Activated CD4-positive, alpha-beta memory T cell treated with anti-CD3 and anti-CD28 coated beads for 36 hours (primary cell): ENCODE results near the gene ZNF211. TPM values are rescaled to one million over a fixed set of nuclear protein-coding genes. Genes with fewer than 3 reads are reported as not detected.

Experiments used
- CTCF ChIA-PET: fragments of 350-600 bp; sonication (Branson Sonifier 250); formaldehyde crosslinking; loops from one replicate; lab custom pipeline; 2021; ENCODE audit warnings: antibody characterized with exemption, inconsistent platforms; lab: Charles Lee
- POLR2A ChIA-PET: fragments of 350-600 bp; sonication (Branson Sonifier 250); formaldehyde crosslinking; loops from one replicate; lab custom pipeline; 2021; ENCODE audit warnings: antibody characterized with exemption; lab: Charles Lee
- DNase-seq: peaks from one replicate; pipeline ENCODE4 v3.0.0-alpha.2; 2020
- H3K27ac Mint-ChIP-seq: one replicate; pipeline ENCODE4 v1.8.0; 2021; ENCODE audit warnings: mixed read lengths
- H3K27me3 Mint-ChIP-seq: one replicate; pipeline ENCODE4 v1.8.0; 2021; ENCODE audit warnings: mixed read lengths
- H3K36me3 Mint-ChIP-seq: one replicate; pipeline ENCODE4 v1.8.0; 2021; ENCODE audit warnings: mixed read lengths
- H3K4me1 Mint-ChIP-seq: one replicate; pipeline ENCODE4 v1.8.0; 2021; ENCODE audit warnings: low read depth, mixed read lengths
- H3K4me3 Mint-ChIP-seq: one replicate; pipeline ENCODE4 v1.8.0; 2021; ENCODE audit warnings: mild to moderate bottlenecking, mixed read lengths
- H3K9me3 Mint-ChIP-seq: one replicate; pipeline ENCODE4 v1.8.0; 2021; ENCODE audit warnings: mixed read lengths
- intact Hi-C: fragments of 100-400 bp; cut with micrococcal nuclease; formaldehyde crosslinking; loops from one replicate; pipeline ENCODE4 v1.15.1; 2023
- total RNA-seq, 2 experiments: library from RNA; stranded (reverse); gene quantifications; one replicate each; pipeline ENCODE4 v1.2.3, GENCODE V29; 2021

The ZNF211 gene
- 1 to 10 TPM; 8.2 to 8.3 TPM for total RNA-seq

DNA sequence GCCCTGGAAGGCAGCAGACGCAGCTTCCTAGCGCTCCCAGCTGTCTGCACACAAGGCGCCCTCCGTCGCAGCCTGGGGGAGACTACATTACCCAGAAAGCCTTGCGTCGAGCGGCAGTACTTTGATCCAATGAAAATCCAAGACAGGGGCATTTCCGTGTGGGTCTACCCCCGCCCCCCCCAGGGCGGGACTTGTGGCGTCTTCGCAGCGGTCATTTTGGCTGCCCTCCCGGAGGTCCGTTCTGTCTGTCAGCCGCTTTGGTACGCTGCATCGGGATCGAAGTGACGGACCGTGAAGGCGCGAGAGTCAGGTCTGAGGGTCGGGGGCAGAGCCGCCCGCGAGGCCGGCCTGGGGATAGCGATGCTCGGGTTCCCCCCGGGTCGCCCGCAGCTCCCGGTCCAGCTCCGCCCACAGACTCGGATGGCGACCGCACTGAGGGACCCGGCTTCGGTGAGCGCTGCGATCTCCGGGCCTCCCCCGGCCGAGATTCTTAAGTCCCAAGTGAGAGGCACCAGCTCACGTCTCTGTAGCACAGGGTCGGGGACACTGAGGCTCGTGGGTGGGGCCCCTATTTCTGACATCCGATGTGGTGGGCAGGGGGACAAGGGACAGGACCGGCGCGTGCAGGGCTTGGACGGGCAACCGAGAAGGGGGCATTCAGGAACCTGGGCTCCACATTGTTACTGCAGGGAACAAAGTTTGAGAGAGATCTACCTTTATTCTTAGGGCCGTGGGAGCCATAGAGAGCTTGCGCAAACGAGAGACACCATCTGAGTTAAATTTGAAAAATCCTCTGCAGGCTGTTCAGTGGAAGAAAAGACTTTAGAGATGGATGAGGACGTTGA is at the start of gene ZNF211:
TSS of gene ZNF211 (plus strand) at position 182 of the 845 bp plus-strand sequence. CDS start at position 361, 179 bp downstream.
- intact Hi-C loops: loop anchor here (1.0 to 5.0 kb wide), 5 partner anchors 19 to 94 kb away; partner anchors contain the start of genes ZNF134, ZNF416, ZNF530 and ZNF551
- peak within 1 kb of the TSS; percentile 67 for H3K27ac Mint-ChIP-seq
- H3K4me3 Mint-ChIP-seq: peak within 1 kb of the TSS; percentile 84
- H3K9me3 Mint-ChIP-seq: peaks cover 40% of the 10 kb centered on the region
- no peaks in the 10 kb centered on the region for H3K27me3 Mint-ChIP-seq
- peaks cover 20% of the 10 kb centered on the region for H3K4me1 Mint-ChIP-seq
- DNase-seq: peak; percentile 92
- CTCF ChIA-PET: interaction anchor here (1.0 to 2.3 kb wide), 2 partner anchors 19 to 49 kb away, joined by 4 to 10 read pairs; partner anchors contain the start of genes ZNF134 and ZNF551
- H3K36me3 Mint-ChIP-seq: peaks cover 44% of the 10 kb centered on the region
- POLR2A ChIA-PET: interaction anchor here (0.6 to 1.5 kb wide), 4 partner anchors 19 to 283 kb away, joined by 3 to 6 read pairs (median 3); partner anchors contain the start of genes ZNF134, ZNF417 and ZNF551

DNA sequence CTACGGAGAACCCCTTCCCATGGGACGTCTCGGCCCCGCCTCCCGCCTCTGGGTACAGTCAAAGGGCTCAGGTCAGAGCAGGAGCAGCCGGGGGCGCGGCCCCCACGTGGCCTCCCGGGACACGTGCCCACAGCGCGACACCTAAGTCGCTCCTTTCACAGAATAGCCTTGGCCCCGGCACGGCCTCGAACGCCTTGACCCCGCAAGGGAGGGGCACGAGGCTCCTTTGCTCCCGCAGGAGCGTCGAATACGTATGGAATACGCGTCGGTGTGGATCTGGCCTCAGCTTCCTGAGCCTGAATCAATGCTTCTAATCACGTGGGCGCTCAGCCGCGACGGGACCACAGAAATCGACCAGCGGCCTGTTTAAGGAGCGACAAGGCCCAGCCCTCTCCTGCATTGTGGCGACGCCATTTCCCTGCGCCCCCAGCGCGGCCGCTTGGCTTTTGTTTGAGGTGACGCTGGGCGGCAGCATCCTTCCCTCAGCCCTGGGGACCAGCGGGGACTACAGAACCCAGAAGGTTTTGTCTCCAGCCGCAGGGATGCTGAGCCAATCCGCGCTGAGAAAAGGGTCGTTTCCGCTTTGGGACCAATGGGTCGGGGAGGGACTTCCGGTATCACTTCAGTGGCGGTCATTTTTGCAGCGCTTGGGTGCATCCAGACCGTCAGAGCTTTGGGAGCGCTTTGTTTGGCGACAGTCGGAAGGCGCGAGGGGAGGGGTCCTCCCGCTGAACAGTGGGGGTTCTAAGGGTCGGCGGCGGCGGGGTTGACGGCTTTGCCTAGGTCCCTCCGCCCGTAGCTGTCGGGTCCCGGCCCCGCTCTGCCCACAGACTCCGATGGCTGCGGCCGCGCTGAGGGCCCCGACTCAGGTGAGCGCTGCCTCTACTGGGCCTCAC is 49.2 kb upstream of the ZNF211 start, which contains the start of gene ZIK1:
TSS of gene ZIK1 (plus strand) at position 625 of the 896 bp plus-strand sequence. CDS start at position 837, 212 bp downstream.
- intact Hi-C loops: loop anchor here (5.0 kb wide), 1 partner anchor 804 kb away; the partner anchor contains the start of gene RPS5
- peaks cover 67% of the 10 kb centered on the region for H3K9me3 Mint-ChIP-seq
- POLR2A ChIA-PET: no interaction called here

DNA sequence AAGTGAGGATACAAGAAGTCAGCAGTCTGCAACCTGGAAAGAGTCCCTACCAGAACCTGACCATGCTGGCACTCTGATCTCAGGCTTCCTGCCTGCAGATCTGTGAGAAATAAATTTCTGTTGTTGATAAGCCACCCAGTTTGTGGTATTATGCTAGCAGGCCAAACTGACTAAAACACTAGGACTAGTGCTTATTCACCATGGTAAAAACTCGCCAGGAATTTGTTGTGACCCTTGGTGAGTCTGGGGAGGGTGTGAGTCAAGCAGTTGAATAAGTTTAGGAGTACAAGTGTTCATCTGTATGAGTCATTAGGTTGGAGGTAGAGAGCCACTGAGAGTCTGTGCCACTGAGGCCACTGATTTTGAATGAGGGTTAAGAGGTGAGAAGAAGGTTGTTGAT is 45.4 kb upstream of the ZNF211 start:
- CTCF ChIA-PET: no interaction called here
- H3K4me1 Mint-ChIP-seq: peaks cover 17% of the 10 kb centered on the region
- intact Hi-C loops: no loop called here
- DNase-seq: no peak
- H3K9me3 Mint-ChIP-seq: peaks cover 84% of the 10 kb centered on the region
- no peak overlapping the region for H3K27ac Mint-ChIP-seq
- peaks cover 84% of the 10 kb centered on the region for H3K36me3 Mint-ChIP-seq
- no peaks in the 10 kb centered on the region for H3K27me3 Mint-ChIP-seq
- no peak overlapping the region for H3K4me3 Mint-ChIP-seq
- POLR2A ChIA-PET: no interaction called here

More for the DNA sequence above, 49.2 kb upstream of the ZNF211 start, which contains the start of gene ZIK1:
- Mint-ChIP-seq H3K36me3 (peaks cover 51% of the 10 kb centered on the region), H3K4me1 (peaks cover 21% of the 10 kb centered on the region), H3K4me3 (peak within 1 kb of the TSS; percentile 86), H3K27ac (peak within 1 kb of the TSS; percentile 69), H3K27me3 (no peaks in the 10 kb centered on the region)
- DNase-seq: peak; percentile 91
- CTCF ChIA-PET: no interaction called here

DNA sequence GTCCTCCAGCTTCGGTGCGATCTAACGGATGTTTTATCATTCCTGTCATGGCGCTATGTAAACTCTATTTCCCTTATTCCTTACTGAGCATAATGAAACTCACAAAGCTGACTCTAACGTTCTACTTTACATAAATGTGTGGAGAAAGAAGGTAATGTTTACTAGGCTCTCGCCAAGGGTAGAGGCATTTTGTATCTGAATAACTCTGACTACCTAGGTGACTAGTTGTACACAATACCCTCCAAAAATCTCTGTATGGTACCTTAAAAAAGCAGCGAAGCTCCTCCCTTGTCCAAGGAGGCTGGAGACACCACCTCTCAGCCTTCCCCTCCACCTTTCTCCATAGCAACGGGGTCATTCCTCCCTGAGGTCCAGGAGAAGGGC is 33.6 kb upstream of the ZNF211 start:
- intact Hi-C loops: loop anchor here (1.0 kb wide), 3 partner anchors 15 to 34 kb away; partner anchors contain the start of genes ZNF134, ZNF211 and ZNF416
- Mint-ChIP-seq H3K27ac (no peak overlapping the region), H3K27me3 (no peaks in the 10 kb centered on the region), H3K4me1 (peaks cover 21% of the 10 kb centered on the region), H3K9me3 (peaks cover 42% of the 10 kb centered on the region), H3K36me3 (peaks cover 38% of the 10 kb centered on the region), H3K4me3 (peak overlapping the region; percentile 81)
- ChIA-PET CTCF (no interaction called here), POLR2A (no interaction called here)
- DNase-seq: no peak

DNA sequence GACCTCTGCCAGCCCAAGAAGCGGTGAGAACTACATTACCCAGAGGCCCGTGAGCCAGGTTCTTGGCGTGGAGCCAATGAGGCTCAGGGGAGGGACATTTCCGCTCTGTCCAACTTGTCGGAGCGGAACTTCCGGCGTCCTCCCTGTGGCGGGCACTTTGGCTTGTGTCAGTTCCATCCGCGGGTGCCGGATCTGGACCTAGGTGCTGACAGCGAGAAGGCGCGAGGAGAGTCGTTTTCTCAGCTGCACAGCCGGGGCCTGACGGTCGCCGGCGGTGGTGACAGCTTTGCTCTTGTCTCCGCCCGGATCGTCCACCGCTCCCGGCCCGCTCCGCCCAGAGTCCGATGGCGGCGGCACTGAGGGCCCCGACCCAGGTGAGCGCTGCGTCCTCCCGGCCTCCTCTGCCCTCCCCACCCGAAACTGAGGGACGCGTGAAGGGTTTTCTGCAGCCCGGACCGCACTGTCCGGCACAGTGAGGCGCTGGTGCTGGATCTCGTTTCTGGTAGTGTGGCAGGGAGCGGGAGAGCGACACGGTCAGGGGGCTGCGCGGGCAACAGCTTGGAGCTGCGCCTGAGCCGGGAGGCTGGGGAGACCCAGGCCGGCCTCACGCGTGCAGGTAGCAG is 33.1 kb upstream of the ZNF211 start, which contains the start of gene ZNF530:
TSS of gene ZNF530 (plus strand) at position 125 of the 623 bp plus-strand sequence. CDS start 4,461 bp downstream, outside the sequence.
- Mint-ChIP-seq H3K4me1 (peaks cover 21% of the 10 kb centered on the region), H3K4me3 (peak within 1 kb of the TSS; percentile 81), H3K36me3 (peaks cover 43% of the 10 kb centered on the region), H3K27ac (no peak within 1 kb of the TSS), H3K27me3 (no peaks in the 10 kb centered on the region), H3K9me3 (peaks cover 45% of the 10 kb centered on the region)
- ChIA-PET POLR2A (interaction anchor here (0.7 kb wide), 1 partner anchor 33 kb away, joined by 3 read pairs; the partner anchor contains the start of gene ZNF211), CTCF (no interaction called here)
- peak; percentile 93 for DNase-seq
- intact Hi-C loops: loop anchor here (1.0 kb wide), 3 partner anchors 14 to 33 kb away; partner anchors contain the start of genes ZNF134, ZNF211 and ZNF416

DNA sequence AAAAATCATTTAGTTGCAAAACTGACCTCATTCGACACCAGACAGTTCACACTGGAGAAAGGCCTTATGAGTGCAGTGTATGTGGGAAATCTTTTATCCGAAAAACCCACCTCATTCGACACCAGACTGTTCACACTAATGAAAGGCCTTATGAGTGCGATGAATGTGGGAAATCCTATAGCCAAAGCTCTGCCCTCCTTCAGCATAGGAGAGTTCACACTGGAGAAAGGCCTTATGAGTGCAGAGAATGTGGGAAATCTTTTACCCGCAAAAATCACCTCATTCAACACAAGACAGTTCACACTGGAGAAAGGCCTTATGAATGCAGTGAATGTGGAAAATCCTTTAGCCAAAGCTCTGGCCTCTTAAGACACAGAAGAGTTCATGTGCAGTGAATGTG is 26.0 kb upstream of the ZNF211 start:
- Mint-ChIP-seq H3K27me3 (no peaks in the 10 kb centered on the region), H3K27ac (no peak overlapping the region), H3K4me3 (no peak overlapping the region), H3K4me1 (no peaks in the 10 kb centered on the region), H3K9me3 (peaks cover 84% of the 10 kb centered on the region), H3K36me3 (peaks cover 71% of the 10 kb centered on the region)
- CTCF ChIA-PET: no interaction called here
- POLR2A ChIA-PET: no interaction called here
- DNase-seq: no peak
- intact Hi-C loops: no loop called here

DNA sequence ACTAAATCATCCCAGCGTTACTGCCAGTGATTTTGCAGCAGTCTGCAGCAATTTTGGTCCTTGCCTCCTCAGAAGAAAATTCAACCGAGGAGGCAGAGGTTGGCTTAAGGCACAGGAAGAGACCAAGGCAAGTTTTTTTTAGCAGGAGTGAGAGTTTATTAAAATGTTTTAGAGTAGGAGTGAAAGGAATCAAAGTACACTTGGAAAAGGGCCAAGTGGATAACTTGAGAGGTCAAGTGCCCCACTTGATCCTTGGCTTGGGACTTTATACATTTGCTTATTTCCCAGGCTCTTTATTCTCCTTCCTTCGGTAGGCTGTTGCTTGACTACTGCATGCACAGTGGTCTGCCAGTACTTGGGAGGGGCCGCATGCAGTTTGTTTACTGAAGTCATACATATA is 21.9 kb upstream of the ZNF211 start:
- H3K4me3 Mint-ChIP-seq: no peak overlapping the region
- H3K9me3 Mint-ChIP-seq: peaks cover 70% of the 10 kb centered on the region
- H3K36me3 Mint-ChIP-seq: peaks cover 56% of the 10 kb centered on the region
- no peak for DNase-seq
- no peaks in the 10 kb centered on the region for H3K27me3 Mint-ChIP-seq
- H3K27ac Mint-ChIP-seq: no peak overlapping the region
- H3K4me1 Mint-ChIP-seq: peaks cover 14% of the 10 kb centered on the region
- ChIA-PET POLR2A (no interaction called here), CTCF (no interaction called here)
- intact Hi-C loops: loop anchor here (5.0 kb wide), 1 partner anchor 34 kb away; the partner anchor contains the start of gene ZNF416

DNA sequence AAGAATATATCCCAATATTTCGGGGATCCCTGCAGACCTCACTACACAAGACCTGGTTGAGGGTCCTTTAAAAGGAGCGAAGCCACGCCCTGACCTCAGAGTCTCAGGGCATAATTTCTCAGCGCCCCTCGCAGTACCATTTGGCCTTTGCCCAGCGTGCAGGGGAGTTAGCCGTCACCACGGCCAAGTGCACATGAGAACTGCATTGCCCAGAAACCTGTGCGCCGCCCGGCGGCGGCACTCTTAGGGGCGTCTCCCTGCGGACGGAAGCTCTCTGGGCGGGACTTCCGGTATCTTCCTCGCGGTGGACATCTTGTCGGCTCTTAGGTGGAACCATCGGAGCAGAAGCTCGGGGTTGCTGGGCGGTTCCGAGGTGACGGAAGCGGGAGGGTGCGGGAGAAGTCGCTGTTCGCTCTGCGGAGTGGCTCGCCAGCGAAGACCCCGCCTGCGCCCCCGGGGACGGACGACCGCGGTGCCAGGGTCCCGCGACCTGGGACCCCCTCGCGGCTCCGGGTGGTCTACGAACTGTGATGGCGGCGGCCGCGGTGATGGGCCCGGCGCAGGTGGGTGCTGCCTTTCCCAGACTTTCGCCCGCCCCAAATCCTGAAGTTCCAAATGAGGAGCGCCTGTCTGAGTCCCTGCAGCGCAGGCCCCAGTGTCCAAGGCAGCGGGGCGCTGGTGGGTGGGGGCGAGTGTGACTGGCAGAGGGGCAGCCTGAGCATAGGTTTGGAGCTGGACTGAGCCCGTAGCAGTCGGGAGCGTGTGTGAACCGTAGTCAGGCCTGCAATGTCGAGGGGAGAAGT is 18.8 kb upstream of the ZNF211 start, which contains the start of gene ZNF134:
TSS of gene ZNF134 (plus strand) at position 302 of the 803 bp plus-strand sequence. CDS start 5,227 bp downstream, outside the sequence.
- peak within 1 kb of the TSS; percentile 67 for H3K27ac Mint-ChIP-seq
- H3K9me3 Mint-ChIP-seq: peaks cover 76% of the 10 kb centered on the region
- DNase-seq: peak; percentile 93
- peaks cover 58% of the 10 kb centered on the region for H3K36me3 Mint-ChIP-seq
- peaks cover 19% of the 10 kb centered on the region for H3K4me1 Mint-ChIP-seq
- H3K4me3 Mint-ChIP-seq: peak within 1 kb of the TSS; percentile 89
- ChIA-PET CTCF (interaction anchor here (0.6 to 1.4 kb wide), 2 partner anchors 16 to 19 kb away, joined by 3 to 4 read pairs; partner anchors contain the start of gene ZNF211), POLR2A (interaction anchor here (1.4 kb wide), 1 partner anchor 19 kb away, joined by 6 read pairs; the partner anchor contains the start of gene ZNF211)
- no peaks in the 10 kb centered on the region for H3K27me3 Mint-ChIP-seq
- intact Hi-C loops: loop anchor here (1.0 to 5.0 kb wide), 3 partner anchors 15 to 37 kb away; partner anchors contain the start of genes ZNF211, ZNF416 and ZNF530

DNA sequence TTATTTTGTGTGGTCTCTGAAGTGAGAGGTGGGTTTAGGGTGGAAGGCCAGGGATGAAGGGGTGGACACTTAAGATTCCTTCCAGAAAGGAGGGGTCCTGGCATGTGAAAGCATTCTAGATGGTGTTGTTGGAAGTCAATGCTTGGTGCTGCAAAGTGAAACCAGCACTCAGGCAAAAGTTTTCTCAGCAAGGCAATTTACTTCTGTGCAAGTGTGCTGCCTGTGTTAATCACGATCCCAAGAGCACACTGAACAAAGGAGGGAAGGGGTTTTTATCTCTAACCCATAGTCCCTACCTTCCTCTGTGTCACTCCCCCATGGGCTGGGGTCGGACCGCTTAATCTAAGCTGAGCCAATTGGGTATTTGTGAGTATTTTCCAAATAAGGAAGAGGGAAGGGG is 17.6 kb upstream of the ZNF211 start:
- H3K9me3 Mint-ChIP-seq: peaks cover 82% of the 10 kb centered on the region

DNA sequence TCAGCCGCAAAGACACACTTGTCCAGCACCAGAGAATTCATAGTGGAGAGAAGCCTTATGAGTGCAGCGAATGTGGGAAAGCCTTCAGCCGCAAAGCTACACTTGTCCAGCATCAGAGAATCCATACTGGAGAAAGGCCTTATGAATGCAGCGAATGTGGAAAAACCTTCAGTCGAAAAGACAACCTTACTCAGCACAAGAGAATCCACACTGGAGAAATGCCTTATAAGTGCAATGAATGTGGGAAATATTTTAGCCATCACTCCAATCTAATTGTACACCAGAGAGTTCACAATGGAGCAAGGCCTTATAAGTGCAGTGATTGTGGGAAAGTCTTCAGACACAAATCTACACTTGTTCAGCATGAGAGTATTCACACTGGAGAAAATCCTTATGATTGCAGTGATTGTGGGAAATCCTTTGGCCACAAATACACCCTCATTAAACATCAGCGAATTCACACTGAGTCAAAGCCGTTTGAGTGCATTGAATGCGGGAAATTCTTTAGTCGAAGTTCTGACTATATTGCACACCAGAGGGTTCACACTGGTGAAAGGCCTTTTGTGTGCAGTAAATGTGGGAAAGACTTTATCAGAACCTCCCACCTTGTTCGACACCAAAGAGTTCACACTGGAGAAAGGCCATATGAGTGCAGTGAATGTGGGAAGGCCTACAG is 12.2 kb upstream of the ZNF211 start:
- Mint-ChIP-seq H3K27ac (no peak overlapping the region), H3K27me3 (no peaks in the 10 kb centered on the region)
- CTCF ChIA-PET: no interaction called here

More for the DNA sequence above, 17.6 kb upstream of the ZNF211 start:
- Mint-ChIP-seq H3K27me3 (no peaks in the 10 kb centered on the region), H3K4me3 (peak overlapping the region; percentile 89), H3K36me3 (peaks cover 66% of the 10 kb centered on the region), H3K4me1 (peaks cover 19% of the 10 kb centered on the region), H3K27ac (no peak overlapping the region)
- ChIA-PET CTCF (no interaction called here), POLR2A (no interaction called here)
- no peak for DNase-seq
- intact Hi-C loops: no loop called here

More for the DNA sequence above, 12.2 kb upstream of the ZNF211 start:
- Mint-ChIP-seq H3K36me3 (peaks cover 88% of the 10 kb centered on the region), H3K4me1 (peaks cover 5% of the 10 kb centered on the region), H3K4me3 (no peak overlapping the region), H3K9me3 (peaks cover 96% of the 10 kb centered on the region)
- POLR2A ChIA-PET: no interaction called here
- intact Hi-C loops: no loop called here
- no peak for DNase-seq
